ENCODE measurements around the gene SUN5.
"Not testable (repeated sequence)": the region's sequence is repeated elsewhere in the genome, so short reads cannot be mapped to it uniquely, and the experiment has no call there.

Gene SUN5, protein sequence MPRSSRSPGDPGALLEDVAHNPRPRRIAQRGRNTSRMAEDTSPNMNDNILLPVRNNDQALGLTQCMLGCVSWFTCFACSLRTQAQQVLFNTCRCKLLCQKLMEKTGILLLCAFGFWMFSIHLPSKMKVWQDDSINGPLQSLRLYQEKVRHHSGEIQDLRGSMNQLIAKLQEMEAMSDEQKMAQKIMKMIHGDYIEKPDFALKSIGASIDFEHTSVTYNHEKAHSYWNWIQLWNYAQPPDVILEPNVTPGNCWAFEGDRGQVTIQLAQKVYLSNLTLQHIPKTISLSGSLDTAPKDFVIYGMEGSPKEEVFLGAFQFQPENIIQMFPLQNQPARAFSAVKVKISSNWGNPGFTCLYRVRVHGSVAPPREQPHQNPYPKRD

GRCh38 chr20:33004141-33004751, at the start of gene SUN5:
SUN5 (minus strand) TSS chr20:33004433; CDS start chr20:33004340, 93 bp downstream.
- DNase-seq: no peak

GRCh38 chr20:33053291-33054106, 49.3 kb upstream of the SUN5 start, which contains the start of gene BPIFB3:
BPIFB3 (plus strand) TSS chr20:33053903; CDS start chr20:33055436, 1,533 bp downstream.
- no peak for DNase-seq

DNA sequence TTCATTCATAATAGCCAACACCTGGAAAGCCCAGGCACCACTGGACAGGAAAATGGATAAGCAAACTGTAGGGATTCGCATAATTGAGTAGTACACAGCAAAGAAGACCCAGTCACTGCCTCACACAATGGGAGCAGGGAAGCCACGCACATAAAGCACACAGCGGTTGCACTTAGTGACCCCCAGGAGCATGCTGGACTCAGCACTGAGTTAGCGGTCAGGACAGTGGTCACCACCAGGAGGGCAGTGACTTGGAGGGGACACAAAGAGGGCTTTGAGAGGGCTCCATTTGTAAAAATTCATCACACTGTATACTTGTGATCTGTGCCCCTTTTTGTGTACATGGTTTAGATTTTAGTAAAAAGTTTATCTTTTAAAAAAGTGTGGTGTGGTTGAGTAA, 47.1 kb upstream of the SUN5 start:
- no peak for DNase-seq

GRCh38 chr20:33046412-33046811, 42.2 kb upstream of the SUN5 start:
- DNase-seq: no peak

- DNase-seq: not testable (repeated sequence)
Observed at GRCh38 chr20:33045129-33045721, 41.0 kb upstream of the SUN5 start.

GRCh38 chr20:33043731-33044181, 39.5 kb upstream of the SUN5 start:
- DNase-seq: no peak

DNA sequence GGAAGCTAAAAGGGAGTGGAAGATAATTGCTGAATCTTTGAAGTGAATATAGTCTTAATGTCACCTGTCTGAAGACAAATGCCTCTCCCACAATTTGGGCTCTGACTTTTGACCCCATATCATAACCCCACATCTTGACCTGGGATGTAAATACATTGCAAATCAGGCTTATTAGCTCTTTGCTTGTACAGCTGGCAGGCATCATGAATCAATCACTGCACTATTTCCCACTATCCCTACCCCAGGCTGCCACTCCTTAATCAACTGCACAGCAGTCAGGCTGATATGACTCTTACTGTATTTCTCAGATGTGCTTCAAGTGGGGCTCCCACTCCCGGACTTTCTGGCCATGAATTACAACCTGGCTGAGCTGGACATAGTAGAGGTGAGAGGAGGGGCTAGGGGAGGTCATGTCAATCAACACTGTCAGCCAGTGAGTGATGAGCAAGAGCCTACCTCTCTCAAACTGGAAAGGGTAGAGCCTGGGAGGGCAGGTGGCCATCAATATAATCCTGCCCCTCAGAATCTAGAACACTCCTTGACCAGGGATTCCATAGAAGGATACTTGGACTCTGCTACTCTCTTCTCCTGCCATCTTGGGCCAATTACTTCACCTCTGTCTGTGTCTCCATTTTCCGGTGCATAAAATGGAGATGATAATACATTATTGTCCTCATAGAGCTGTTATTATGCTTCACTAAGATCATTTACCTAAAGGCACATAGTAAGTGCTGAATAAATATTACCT, 38.9 kb upstream of the SUN5 start:
- DNase-seq: no peak

- DNase-seq: no peak
Observed at GRCh38 chr20:33042430-33042829, 38.2 kb upstream of the SUN5 start.

- DNase-seq: no peak
Observed at GRCh38 chr20:33038243-33038642, 34.0 kb upstream of the SUN5 start.

DNA sequence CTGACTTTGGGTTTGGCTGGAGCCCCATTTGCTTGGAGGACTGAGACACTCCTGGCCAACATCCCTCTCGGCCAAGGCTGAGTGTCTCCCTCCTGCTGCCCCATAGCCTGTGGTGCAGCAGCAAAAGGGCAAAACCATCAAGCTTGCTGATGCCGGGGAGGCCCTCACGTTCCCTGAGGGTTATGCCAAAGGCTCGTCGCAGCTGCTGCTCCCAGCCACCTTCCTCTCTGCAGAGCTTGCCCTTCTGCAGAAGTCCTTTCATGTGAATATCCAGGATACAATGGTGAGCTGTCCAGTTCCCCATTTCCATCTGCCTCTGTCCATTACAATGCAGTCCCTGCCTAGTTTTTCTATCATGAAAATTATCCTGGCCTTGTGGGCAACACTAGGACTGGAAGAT, 33.2 kb upstream of the SUN5 start:
- no peak for DNase-seq

DNA sequence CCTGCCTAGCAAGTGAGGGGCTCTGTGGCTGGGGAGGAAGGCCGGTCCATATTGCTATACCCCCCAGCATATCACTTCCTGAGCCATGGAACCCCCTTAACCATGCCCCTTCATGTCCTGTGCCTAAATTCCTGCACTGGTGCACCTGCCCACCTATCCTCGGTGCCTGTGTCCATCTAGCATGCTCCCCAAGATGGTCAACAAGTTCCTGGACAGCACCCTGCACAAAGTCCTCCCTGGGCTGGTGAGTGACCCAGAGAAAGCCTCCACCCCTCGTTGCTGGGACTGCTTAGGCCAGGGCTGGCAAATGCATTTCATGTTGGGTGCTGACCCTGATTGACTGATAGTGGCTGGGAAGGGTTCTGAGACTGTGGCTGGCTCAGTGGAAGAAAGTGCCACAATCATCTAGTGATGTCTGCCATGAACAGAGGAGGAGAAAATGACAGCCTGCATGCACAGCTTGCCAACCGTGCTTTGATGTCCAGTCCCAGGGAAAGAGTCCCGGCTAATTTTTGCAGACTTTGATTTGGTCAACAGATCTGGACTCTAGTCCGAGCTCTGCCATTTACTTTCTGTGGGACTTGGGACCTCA, 30.8 kb upstream of the SUN5 start:
- no peak for DNase-seq

DNA sequence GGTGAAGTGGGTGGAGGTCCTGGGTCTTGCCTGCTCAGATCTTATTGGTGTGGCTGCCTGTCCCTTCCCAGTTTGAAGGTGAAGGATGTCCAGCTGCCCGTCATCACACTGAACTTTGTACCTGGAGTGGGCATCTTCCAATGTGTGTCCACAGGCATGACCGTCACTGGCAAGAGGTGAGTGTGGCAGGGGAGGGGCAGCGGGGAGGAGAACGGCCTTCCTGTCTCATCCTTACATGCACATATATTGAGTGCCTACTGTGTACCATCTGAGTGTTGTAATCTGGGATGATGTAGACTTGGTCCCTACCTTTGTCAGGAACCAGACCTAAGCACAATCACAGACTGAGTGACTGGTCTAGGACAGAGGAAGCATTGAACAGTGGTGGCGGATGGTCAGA, 29.9 kb upstream of the SUN5 start:
- no peak for DNase-seq

DNA sequence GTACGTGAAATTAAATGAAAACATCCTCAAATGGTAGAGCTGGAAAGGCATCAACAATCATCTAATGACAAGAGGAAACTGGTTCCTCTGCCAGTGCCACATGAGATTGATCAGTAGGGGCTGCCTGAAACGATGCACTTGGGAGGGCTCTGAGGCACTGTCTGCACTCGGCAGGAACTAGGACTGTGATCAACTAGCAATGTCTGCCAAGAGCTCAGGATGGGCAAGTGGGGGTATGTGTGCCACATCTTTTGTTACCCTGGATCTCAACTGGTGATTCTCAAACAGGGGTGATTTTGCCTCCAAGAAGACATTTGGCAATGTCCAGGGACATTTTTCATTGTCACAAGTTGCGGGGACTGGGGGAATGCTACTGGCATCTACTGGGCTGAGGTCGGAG, 29.1 kb upstream of the SUN5 start:
- no peak for DNase-seq

DNA sequence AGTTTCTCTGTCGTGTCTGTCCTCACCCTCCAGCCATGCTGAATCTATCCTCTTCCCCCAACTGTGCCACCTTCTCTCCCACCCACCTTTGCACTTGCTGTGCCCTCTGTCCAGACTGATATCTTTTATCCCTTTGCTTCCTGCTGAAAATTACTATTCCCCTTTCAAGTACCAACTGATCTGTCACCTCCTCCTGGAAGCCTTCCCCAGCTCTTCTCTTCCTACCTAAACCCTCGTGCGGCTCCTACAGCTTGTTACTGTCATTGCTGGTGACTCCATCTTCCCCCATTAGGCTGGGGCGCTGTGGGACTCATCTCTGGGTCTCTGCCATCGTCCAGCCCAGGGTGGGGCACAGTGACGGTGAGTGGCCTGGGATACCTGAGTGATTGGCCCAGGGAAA, 28.3 kb upstream of the SUN5 start:
- DNase-seq: no peak

- DNase-seq: no peak
Observed at GRCh38 chr20:33031531-33031930, 27.3 kb upstream of the SUN5 start, which contains the start of gene BPIFB6. BPIFB6 (plus strand) TSS chr20:33031648; CDS start chr20:33031648, 0 bp downstream.

- no peak for DNase-seq
Observed at GRCh38 chr20:33030569-33030968, 26.3 kb upstream of the SUN5 start.

DNA sequence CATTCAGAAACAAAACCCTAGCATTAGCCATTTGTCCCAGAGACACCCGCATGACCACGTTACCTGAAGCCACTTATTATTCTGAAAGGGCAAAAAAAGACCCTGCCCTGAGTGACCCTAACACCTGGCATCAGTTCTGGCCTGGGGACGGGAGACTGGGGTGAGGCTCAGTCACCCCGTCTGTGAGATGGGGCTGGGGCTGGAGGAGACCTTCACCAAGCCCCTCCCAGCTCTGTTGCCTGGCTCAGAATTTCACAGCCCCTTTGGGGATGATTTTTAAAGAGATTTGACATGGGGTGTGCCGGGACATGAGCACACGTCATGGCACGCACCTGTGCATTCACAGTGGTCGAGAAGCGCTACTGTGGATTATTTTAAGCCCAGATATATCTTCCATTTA, 25.8 kb upstream of the SUN5 start:
- DNase-seq: no peak

- no peak for DNase-seq
Observed at GRCh38 chr20:33028875-33029274, 24.6 kb upstream of the SUN5 start.

DNA sequence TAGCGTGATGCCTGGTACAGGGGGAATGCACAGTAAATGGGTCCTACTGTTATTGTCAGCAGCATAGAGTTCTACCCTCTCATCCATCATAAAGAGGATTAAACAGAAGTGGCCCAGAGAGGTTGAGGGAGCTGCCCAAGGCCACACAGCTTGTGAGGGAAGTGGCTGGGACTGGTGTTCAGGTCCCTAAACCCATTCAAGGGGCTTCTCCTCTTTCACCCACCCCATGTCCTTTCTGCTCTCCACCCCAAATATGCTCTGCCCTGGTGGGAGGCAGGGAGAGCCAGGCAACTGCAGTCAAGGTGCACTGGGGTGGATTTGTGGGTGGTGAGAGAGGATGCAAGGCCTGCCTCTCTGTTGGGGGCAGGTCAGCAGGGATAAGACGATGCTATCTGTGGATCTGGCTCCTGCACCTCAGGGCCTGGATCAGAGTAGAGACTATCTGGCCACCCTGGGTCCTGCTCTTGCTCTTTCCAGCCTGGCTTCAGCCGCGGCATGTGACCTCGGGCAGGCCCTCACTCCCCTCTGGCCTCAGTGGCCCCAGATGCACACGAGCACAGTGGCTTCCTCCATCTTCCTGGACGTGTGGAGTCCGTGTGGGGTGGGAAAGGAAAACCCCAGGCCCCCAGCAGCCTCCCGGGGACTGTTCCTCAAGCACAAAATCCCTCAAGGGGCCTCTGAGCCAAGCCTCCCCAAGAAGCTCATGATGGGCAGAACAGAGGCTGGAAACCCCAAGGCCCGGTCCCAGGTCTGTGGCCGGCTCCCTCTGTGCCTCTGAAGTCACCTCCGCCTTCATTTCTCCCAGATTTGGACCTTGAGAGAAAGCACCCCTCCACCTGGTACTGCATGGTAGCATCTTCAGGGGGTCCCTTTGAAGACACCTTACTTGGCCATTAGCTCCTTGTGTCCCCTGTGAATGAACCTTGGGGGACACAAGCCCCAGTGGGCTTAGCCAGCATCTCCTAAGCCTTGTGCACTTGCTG, 23.8 kb upstream of the SUN5 start:
- DNase-seq: no peak
